Measurements from ENCODE around the gene MLPH. TPM values are rescaled to one million over a fixed set of nuclear protein-coding genes. Genes with fewer than 3 reads are reported as not detected.

Gene MLPH
- total and polyA plus RNA-seq, 9 of the 15 experiments (the other 6 are each of a cell fraction or from before 2014, with no cell fraction given) = 0.22 TPM; not detected in 8

DNA sequence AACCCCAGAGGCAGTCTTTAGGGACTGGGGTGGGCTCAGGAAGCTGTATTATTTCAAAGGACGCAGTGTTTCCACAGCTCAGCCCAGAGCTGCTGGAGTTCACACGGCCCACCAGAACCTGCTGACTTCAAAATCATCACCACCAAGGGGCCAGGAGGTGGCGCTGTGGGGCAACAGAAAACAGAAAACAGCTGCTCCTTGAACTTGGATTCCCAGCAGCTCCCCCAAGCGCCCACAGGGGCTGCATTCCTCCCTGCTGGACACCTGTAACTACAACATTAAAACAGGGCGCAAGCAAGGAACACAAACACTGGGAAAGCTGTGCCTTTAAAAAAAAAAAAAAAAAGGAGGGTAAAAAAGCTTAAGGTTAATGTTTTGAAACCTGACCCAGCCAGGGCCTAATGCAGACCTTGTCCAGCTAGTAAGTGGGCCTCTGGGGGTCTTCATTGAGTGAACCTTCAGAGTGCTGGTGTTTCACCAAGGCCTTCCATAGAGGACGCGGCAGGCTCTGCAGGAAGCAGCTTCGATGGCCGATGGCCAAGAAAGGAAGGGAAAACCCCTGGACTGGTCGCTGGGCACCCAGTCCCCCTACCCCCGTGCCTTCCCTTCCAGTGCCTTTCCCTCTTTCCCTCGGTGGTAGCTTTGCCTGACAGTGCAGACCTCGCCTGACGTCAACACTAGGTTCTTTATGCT, 25.9 kb downstream of the MLPH start (continued):
- TF ChIP-seq, protein P1, sequence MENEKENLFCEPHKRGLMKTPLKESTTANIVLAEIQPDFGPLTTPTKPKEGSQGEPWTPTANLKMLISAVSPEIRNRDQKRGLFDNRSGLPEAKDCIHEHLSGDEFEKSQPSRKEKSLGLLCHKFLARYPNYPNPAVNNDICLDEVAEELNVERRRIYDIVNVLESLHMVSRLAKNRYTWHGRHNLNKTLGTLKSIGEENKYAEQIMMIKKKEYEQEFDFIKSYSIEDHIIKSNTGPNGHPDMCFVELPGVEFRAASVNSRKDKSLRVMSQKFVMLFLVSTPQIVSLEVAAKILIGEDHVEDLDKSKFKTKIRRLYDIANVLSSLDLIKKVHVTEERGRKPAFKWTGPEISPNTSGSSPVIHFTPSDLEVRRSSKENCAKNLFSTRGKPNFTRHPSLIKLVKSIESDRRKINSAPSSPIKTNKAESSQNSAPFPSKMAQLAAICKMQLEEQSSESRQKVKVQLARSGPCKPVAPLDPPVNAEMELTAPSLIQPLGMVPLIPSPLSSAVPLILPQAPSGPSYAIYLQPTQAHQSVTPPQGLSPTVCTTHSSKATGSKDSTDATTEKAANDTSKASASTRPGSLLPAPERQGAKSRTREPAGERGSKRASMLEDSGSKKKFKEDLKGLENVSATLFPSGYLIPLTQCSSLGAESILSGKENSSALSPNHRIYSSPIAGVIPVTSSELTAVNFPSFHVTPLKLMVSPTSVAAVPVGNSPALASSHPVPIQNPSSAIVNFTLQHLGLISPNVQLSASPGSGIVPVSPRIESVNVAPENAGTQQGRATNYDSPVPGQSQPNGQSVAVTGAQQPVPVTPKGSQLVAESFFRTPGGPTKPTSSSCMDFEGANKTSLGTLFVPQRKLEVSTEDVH (IDR thresholded peaks at IDR 0.05; ENCODE audit: low read depth, partially characterized antibody) = no peak
- TF ChIP-seq ZNF133 (CRISPR knock-in tag; IDR thresholded peaks at IDR 0.05) = no peak
- no peak for TF ChIP-seq POLR2AphosphoS5 (IDR thresholded peaks at IDR 0.05; ENCODE audit: control insufficient read depth, insufficient read depth, low read depth, low read length)
- TF ChIP-seq, protein P2, sequence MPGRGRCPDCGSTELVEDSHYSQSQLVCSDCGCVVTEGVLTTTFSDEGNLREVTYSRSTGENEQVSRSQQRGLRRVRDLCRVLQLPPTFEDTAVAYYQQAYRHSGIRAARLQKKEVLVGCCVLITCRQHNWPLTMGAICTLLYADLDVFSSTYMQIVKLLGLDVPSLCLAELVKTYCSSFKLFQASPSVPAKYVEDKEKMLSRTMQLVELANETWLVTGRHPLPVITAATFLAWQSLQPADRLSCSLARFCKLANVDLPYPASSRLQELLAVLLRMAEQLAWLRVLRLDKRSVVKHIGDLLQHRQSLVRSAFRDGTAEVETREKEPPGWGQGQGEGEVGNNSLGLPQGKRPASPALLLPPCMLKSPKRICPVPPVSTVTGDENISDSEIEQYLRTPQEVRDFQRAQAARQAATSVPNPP (IDR thresholded peaks at IDR 0.05; ENCODE audit: borderline replicate concordance, insufficient read depth, insufficient read length) = no peak
- no peak for TF ChIP-seq ZFPM2 (CRISPR knock-in tag; IDR thresholded peaks at IDR 0.05)
- TF ChIP-seq CXXC5 (CRISPR knock-in tag; IDR thresholded peaks at IDR 0.05) = no peak
- no peak for TF ChIP-seq ELF4 (CRISPR knock-in tag; IDR thresholded peaks at IDR 0.05)
- TF ChIP-seq ZNF41 (CRISPR knock-in tag; conservative IDR thresholded peaks at IDR 0.05) = no peak
- no peak for TF ChIP-seq PTTG1 (tag; IDR thresholded peaks at IDR 0.05; ENCODE audit: low read depth)
- no peak for TF ChIP-seq TGIF2 (CRISPR knock-in tag; IDR thresholded peaks at IDR 0.05)
- no peak for TF ChIP-seq ZNF174 (CRISPR knock-in tag; IDR thresholded peaks at IDR 0.05)
- TF ChIP-seq ARID1B (IDR thresholded peaks at IDR 0.05) = no peak
- TF ChIP-seq PTRF (tag; IDR thresholded peaks at IDR 0.05) = no peak
- no peak for TF ChIP-seq ILK (tag; IDR thresholded peaks at IDR 0.05; ENCODE audit: borderline replicate concordance, low read depth)
- TF ChIP-seq, protein P3, sequence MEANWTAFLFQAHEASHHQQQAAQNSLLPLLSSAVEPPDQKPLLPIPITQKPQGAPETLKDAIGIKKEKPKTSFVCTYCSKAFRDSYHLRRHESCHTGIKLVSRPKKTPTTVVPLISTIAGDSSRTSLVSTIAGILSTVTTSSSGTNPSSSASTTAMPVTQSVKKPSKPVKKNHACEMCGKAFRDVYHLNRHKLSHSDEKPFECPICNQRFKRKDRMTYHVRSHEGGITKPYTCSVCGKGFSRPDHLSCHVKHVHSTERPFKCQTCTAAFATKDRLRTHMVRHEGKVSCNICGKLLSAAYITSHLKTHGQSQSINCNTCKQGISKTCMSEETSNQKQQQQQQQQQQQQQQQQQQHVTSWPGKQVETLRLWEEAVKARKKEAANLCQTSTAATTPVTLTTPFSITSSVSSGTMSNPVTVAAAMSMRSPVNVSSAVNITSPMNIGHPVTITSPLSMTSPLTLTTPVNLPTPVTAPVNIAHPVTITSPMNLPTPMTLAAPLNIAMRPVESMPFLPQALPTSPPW (CRISPR knock-in tag; IDR thresholded peaks at IDR 0.05) = 0 out of 2 replicates have a peak, but pooled peaks have one; percentile 19
- TF ChIP-seq, protein P4, sequence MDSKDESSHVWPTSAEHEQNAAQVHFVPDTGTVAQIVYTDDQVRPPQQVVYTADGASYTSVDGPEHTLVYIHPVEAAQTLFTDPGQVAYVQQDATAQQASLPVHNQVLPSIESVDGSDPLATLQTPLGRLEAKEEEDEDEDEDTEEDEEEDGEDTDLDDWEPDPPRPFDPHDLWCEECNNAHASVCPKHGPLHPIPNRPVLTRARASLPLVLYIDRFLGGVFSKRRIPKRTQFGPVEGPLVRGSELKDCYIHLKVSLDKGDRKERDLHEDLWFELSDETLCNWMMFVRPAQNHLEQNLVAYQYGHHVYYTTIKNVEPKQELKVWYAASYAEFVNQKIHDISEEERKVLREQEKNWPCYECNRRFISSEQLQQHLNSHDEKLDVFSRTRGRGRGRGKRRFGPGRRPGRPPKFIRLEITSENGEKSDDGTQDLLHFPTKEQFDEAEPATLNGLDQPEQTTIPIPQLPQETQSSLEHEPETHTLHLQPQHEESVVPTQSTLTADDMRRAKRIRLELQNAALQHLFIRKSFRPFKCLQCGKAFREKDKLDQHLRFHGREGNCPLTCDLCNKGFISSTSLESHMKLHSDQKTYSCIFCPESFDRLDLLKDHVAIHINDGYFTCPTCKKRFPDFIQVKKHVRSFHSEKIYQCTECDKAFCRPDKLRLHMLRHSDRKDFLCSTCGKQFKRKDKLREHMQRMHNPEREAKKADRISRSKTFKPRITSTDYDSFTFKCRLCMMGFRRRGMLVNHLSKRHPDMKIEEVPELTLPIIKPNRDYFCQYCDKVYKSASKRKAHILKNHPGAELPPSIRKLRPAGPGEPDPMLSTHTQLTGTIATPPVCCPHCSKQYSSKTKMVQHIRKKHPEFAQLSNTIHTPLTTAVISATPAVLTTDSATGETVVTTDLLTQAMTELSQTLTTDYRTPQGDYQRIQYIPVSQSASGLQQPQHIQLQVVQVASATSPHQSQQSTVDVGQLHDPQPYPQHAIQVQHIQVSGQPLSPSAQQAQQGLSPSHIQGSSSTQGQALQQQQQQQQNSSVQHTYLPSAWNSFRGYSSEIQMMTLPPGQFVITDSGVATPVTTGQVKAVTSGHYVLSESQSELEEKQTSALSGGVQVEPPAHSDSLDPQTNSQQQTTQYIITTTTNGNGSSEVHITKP (IDR thresholded peaks at IDR 0.05; ENCODE audit: partially characterized antibody) = no peak
- no peak for TF ChIP-seq HNRNPLL (IDR thresholded peaks at IDR 0.05; ENCODE audit: low read depth, low read length, poor library complexity, severe bottlenecking)
- TF ChIP-seq CREB1 (IDR thresholded peaks at IDR 0.05) = no peak
- no peak for TF ChIP-seq CREB1 (CRISPR knock-in tag; IDR thresholded peaks at IDR 0.05)
- no peak for TF ChIP-seq NBN (IDR thresholded peaks at IDR 0.05; ENCODE audit: low read depth)

All from K562 (cell line).